K562 (cell line): ENCODE data around the gene PTPN18. TPM values are rescaled to one million over a fixed set of nuclear protein-coding genes. Genes with fewer than 3 reads are reported as not detected.

Experiments
- ATF7 ChIP-seq: fragments of 450-650 bp; IDR thresholded peaks from 2 replicates; pipeline ENCODE4 v1.7.1; 2014; ENCODE audit warnings: mild to moderate bottlenecking, moderate library complexity
- BDP1 ChIP-seq: IDR thresholded peaks from 3 replicates; pipeline ENCODE4 v1.6.1; 2011; ENCODE audit not compliant: insufficient read length, insufficient read depth
- CBFB ChIP-seq: sonication (generic); formaldehyde crosslinking; IDR thresholded peaks from 2 replicates; pipeline ENCODE4 v1.4.0; 2020; ENCODE audit warnings: mild to moderate bottlenecking, missing genetic modification reagents
- RBM14 ChIP-seq: fragments of 200-400 bp; formaldehyde crosslinking; IDR thresholded peaks from 2 replicates; pipeline ENCODE4 v1.6.1; 2018; ENCODE audit warnings: low read depth, mild to moderate bottlenecking, low read length, moderate library complexity, borderline replicate concordance; ENCODE audit not compliant: insufficient read depth
- SMARCE1 ChIP-seq: fragments of 450-650 bp; IDR thresholded peaks from 2 replicates; pipeline ENCODE4 v1.7.1; 2016; ENCODE audit warnings: mild to moderate bottlenecking
- TEAD1 ChIP-seq, 2 experiments: fragments of 450-650 bp in 1 of 2; sonication (generic) in 1 of 2; formaldehyde crosslinking; IDR thresholded peaks; 2 replicates each; pipeline versions ENCODE4 v1.4.0 to v1.8.0; 2020 to 2022; ENCODE audit warnings: mild to moderate bottlenecking in 2 of 2, missing genetic modification reagents in 1 of 2
- THAP7 ChIP-seq: fragments of 250-450 bp; sonication (Bioruptor Pico); IDR thresholded peaks from 2 replicates; pipeline ENCODE4 v1.5.0; 2021
- TSHZ1 ChIP-seq: fragments of 250-450 bp; sonication (Bioruptor Pico); IDR thresholded peaks from 2 replicates; pipeline ENCODE4 v1.4.0; 2020; ENCODE audit warnings: mild to moderate bottlenecking, moderate library complexity
- USF1 ChIP-seq: sonication (generic); formaldehyde crosslinking; IDR thresholded peaks from 2 replicates; pipeline ENCODE4 v1.9.0; 2022; ENCODE audit warnings: mild to moderate bottlenecking, missing genetic modification reagents
- ZFP36 ChIP-seq: fragments of 150-350 bp; IDR thresholded peaks from 2 replicates; pipeline ENCODE4 v1.6.1; 2018; ENCODE audit warnings: low read length, low read depth; ENCODE audit not compliant: partially characterized antibody
- ZNF444 ChIP-seq: fragments of 250-450 bp; sonication (Bioruptor Pico); IDR thresholded peaks from 2 replicates; pipeline ENCODE4 v1.4.0; 2020; ENCODE audit warnings: mild to moderate bottlenecking, moderate library complexity
- ZNF507 ChIP-seq: conservative IDR thresholded peaks from 2 replicates; pipeline ENCODE4 v1.6.1; 2017; ENCODE audit warnings: missing genetic modification characterization, missing compliant biosample characterization
- polyA plus RNA-seq, 8 experiments: library from polyadenylated mRNA; depleted of rRNA in 4 of 8; stranded (reverse) in 5 of 8; unstranded in 3 of 8; fragments of >200 nt; fragmentation: Nextera tagmentation in 2 of 8; fragmentation: Illumina TruSeq in 1 of 8; extraction: Ambion mirVana in 2 of 8; extraction: Trizol in 1 of 8; gene quantifications; 2 replicates each; pipeline versions ENCODE4 v1.2.1 to v1.2.3, GENCODE V29; 2011 to 2014; ENCODE audit warnings: inconsistent platforms in 1 of 8, missing spikeins in 1 of 8
- total RNA-seq, 7 experiments: library from RNA; depleted of rRNA in 6 of 7; stranded (reverse); fragments of >200 nt in 6 of 7; fragmentation: Illumina TruSeq in 2 of 7; extraction: Trizol in 2 of 7; gene quantifications; 2 replicates each; pipeline versions ENCODE4 v1.2.1 to v1.2.3, GENCODE V29; 2011 to 2021; ENCODE audit warnings: low replicate concordance in 1 of 7
- TF ChIP-seq, protein P1 (sequence below): fragments of 450-650 bp; IDR thresholded peaks from 2 replicates; pipeline ENCODE4 v1.6.1; 2016; ENCODE audit warnings: low read depth

Gene PTPN18
- total and polyA plus RNA-seq, 9 of the 15 experiments (the other 6 are each of a cell fraction or from before 2014, with no cell fraction given): 11.6 to 90.7 (median 49.6) TPM

GRCh38 chr2:130342533-130343275, 13.2 kb upstream of the PTPN18 start, which contains the start of gene IMP4 (continued):
- TF ChIP-seq, protein P1, sequence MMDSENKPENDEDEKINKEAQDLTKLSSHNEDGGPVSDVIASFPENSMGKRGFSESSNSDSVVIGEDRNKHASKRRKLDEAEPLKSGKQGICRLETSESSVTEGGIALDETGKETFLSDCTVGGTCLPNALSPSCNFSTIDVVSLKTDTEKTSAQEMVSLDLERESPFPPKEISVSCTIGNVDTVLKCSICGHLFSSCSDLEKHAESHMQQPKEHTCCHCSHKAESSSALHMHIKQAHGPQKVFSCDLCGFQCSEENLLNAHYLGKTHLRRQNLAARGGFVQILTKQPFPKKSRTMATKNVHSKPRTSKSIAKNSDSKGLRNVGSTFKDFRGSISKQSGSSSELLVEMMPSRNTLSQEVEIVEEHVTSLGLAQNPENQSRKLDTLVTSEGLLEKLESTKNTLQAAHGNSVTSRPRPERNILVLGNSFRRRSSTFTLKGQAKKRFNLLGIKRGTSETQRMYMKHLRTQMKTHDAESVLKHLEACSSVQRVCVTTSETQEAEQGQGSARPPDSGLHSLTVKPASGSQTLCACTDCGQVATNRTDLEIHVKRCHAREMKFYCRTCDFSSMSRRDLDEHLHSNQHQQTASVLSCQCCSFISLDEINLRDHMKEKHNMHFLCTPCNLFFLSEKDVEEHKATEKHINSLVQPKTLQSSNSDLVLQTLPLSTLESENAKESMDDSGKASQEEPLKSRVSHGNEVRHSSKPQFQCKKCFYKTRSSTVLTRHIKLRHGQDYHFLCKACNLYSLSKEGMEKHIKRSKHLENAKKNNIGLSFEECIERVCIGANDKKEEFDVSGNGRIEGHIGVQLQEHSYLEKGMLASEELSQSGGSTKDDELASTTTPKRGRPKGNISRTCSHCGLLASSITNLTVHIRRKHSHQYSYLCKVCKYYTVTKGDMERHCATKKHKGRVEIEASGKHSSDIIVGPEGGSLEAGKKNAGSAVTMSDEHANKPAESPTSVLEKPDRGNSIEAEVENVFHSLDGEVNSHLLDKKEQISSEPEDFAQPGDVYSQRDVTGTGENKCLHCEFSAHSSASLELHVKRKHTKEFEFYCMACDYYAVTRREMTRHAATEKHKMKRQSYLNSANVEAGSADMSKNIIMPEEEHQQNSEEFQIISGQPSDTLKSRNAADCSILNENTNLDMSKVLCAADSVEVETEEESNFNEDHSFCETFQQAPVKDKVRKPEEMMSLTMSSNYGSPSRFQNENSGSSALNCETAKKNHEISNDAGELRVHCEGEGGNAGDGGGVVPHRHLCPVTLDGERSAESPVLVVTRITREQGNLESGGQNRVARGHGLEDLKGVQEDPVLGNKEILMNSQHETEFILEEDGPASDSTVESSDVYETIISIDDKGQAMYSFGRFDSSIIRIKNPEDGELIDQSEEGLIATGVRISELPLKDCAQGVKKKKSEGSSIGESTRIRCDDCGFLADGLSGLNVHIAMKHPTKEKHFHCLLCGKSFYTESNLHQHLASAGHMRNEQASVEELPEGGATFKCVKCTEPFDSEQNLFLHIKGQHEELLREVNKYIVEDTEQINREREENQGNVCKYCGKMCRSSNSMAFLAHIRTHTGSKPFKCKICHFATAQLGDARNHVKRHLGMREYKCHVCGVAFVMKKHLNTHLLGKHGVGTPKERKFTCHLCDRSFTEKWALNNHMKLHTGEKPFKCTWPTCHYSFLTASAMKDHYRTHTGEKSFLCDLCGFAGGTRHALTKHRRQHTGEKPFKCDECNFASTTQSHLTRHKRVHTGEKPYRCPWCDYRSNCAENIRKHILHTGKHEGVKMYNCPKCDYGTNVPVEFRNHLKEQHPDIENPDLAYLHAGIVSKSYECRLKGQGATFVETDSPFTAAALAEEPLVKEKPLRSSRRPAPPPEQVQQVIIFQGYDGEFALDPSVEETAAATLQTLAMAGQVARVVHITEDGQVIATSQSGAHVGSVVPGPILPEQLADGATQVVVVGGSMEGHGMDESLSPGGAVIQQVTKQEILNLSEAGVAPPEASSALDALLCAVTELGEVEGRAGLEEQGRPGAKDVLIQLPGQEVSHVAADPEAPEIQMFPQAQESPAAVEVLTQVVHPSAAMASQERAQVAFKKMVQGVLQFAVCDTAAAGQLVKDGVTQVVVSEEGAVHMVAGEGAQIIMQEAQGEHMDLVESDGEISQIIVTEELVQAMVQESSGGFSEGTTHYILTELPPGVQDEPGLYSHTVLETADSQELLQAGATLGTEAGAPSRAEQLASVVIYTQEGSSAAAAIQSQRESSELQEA: no peak
- peak in 1 of 2 experiments; percentile 96; a peak in 2 of 4 replicates for TF ChIP-seq TEAD1 (CRISPR knock-in tag; IDR thresholded peaks at IDR 0.05)
- TF ChIP-seq ATF7: peak; percentile 60
- TF ChIP-seq THAP7: peak; percentile 94
- TF ChIP-seq ZNF507 (tag): no peak
- TF ChIP-seq BDP1: no peak
- TF ChIP-seq ZFP36: peak; percentile 4
- TF ChIP-seq CBFB (CRISPR knock-in tag): 0 out of 2 replicates have a peak, but pooled peaks have one; percentile 45
- TF ChIP-seq SMARCE1: peak; percentile 10; the same call in 1 of the 2 replicates
- TF ChIP-seq ZNF444 (CRISPR knock-in tag): no peak
- TF ChIP-seq RBM14: no peak
- TF ChIP-seq USF1 (CRISPR knock-in tag): peak; percentile 94
- 0 out of 2 replicates have a peak, but pooled peaks have one; percentile 37 for TF ChIP-seq TSHZ1
